ENCODE data around the gene PDCD10. TPM values are rescaled to one million over a fixed set of nuclear protein-coding genes. Genes with fewer than 3 reads are reported as not detected.

The PDCD10 gene
- total and polyA plus RNA-seq, 2 donors: 48.9 to 88.7 TPM

DNA sequence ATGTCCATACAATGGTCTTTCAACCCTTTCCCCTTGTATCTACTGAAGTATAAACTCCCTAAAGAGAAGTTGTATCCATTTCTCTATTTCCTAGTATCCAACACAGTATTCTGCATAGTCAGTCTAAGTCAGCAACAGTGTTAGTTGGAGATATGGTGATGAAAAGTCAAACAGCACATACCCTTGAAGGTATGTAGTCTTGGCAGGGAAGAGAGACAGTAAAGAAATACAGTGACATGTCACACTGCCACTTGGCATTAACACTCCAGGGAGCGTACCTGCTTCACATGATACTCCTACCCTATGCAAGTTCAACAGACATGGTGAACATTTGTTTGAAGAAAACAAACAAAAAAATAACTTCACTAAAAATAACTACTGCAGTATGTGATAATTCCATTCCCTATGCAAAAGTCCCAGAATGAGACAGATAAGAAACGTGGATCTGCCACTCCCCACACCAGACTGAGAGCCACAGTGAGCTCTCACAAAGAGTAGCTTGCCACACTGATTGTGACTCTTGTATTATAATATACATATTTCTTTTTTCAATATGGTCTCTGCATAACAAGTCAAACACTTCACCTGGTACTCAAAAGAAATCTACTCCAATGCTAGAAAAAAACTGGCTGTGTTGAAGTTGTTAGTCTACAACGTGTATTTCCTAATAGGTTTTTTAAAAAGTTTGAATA is 5.9 kb downstream of the PDCD10 start:
- WGBS: 69% methylated on average over 3 of the region's 3 CpGs
- H3K4me1 ChIP-seq (ENCODE audit: insufficient read depth): peaks cover 5% of the 10 kb centered on the region
- no peak overlapping the region for H3K27ac ChIP-seq (ENCODE audit: low read depth)
- no peak for DNase-seq (ENCODE audit: extremely low spot score)
- H3K36me3 ChIP-seq (ENCODE audit: insufficient read depth): no peaks in the 10 kb centered on the region
- H3K4me3 ChIP-seq (ENCODE audit: low read depth, low read length): no peak overlapping the region

DNA sequence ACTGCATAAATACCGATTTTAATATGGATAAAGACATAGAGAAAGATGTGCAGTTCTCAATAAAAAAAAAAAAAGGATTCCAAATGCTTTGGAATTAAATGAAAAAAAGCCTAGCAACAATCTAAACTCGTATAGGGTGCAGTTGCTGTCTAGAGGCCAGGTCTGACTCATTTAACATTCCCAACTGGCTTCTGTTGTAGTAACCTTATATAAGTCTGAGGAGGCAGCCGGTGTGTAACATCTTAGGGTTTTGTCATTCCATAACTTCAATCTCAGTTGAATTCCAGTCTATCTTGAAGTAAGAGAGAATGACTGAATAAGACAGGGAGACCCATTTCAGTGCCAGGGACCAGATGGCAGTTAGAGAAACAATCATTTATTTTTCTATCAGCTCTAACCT is 6.5 kb downstream of the PDCD10 start:
- no peak for DNase-seq (ENCODE audit: extremely low spot score)

DNA sequence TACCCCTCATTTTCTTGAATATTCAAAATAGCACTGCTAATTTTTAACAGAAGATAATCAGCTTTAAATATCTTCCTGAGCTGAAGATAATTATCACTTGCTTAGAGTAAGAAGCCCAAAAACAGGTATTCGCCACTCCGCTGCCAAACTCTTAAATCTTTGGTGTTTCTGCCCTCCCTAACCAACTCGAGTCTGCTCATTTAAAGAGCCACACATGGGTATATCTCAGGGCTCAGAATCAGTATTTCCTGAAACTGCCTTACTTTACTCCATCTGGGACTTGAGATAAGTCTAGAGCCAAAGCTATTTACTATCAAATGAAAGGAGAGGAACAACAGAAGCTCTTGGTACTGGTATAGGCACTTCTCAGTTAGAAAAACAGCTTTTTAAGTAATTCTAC is 10.8 kb downstream of the PDCD10 start:
- Histone ChIP-seq H3K27ac (ENCODE audit: low read depth) (no peak overlapping the region), H3K4me1 (ENCODE audit: insufficient read depth) (peaks cover 1% of the 10 kb centered on the region), H3K36me3 (ENCODE audit: insufficient read depth) (no peaks in the 10 kb centered on the region), H3K4me3 (ENCODE audit: low read depth, low read length) (no peak overlapping the region)
- no peak for DNase-seq (ENCODE audit: extremely low spot score)
- 79% methylated on average over 3 of the region's 3 CpGs for WGBS

More for the DNA sequence above, 6.5 kb downstream of the PDCD10 start:
- Histone ChIP-seq H3K4me1 (ENCODE audit: insufficient read depth) (peaks cover 5% of the 10 kb centered on the region), H3K36me3 (ENCODE audit: insufficient read depth) (no peaks in the 10 kb centered on the region), H3K4me3 (ENCODE audit: low read depth, low read length) (no peak overlapping the region), H3K27ac (ENCODE audit: low read depth) (no peak overlapping the region)
- 52% methylated on average over 3 of the region's 3 CpGs for WGBS

DNA sequence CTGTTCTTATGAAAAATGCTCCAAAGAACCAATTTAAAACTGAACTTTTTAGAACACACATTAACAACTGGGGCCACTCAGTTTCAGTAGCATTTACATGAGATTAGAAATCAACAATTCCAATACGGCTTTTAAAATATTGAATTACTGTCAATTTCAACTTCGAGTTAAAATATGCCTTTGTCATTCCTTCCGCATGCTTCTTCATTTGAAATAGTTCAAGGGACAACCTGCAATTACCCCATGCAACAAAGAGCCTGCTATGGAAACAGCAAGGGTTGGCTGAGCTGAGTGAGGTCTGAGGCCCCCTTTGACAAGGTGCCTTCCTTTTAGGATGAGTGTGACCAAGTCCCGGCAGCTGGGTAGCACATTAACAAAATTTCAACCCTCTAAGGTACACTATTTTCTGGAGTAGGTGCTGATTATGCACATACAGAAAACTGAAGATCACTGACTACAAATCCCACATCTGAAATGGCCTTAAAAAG is 11.6 kb downstream of the PDCD10 start:
- no peak for DNase-seq (ENCODE audit: extremely low spot score)
- H3K4me1 ChIP-seq (ENCODE audit: insufficient read depth): peaks cover 1% of the 10 kb centered on the region
- H3K27ac ChIP-seq (ENCODE audit: low read depth): no peak overlapping the region
- H3K4me3 ChIP-seq (ENCODE audit: low read depth, low read length): no peak overlapping the region
- 92% methylated on average over 4 of the region's 4 CpGs for WGBS
- peaks cover 4% of the 10 kb centered on the region for H3K36me3 ChIP-seq (ENCODE audit: insufficient read depth)

DNA sequence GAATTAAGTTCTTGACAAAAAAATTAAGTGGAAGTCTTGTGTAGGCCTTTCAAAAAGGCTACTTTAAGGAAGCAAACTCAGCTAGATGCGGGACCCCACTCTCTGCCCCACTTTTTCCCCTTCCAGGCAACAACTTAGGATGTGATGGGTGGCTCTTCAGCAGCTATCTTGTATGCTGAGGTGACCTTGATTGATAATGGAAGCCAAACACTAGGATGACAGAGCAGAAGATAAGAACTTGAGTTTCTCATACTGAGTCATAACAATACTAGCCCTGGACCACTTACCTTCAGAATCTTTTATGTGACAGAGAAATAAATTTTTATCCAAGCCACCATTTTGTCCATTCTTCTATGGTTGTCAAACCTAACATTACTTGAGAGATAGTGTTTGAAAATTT is 16.1 kb downstream of the PDCD10 start:
- H3K4me3 ChIP-seq (ENCODE audit: low read depth, low read length): no peak overlapping the region
- H3K27ac ChIP-seq (ENCODE audit: low read depth): no peak overlapping the region
- DNase-seq (ENCODE audit: extremely low spot score): no peak
- 99% methylated on average over 1 of the region's 1 CpG for WGBS
- H3K36me3 ChIP-seq (ENCODE audit: insufficient read depth): peaks cover 4% of the 10 kb centered on the region
- no peaks in the 10 kb centered on the region for H3K4me1 ChIP-seq (ENCODE audit: insufficient read depth)

DNA sequence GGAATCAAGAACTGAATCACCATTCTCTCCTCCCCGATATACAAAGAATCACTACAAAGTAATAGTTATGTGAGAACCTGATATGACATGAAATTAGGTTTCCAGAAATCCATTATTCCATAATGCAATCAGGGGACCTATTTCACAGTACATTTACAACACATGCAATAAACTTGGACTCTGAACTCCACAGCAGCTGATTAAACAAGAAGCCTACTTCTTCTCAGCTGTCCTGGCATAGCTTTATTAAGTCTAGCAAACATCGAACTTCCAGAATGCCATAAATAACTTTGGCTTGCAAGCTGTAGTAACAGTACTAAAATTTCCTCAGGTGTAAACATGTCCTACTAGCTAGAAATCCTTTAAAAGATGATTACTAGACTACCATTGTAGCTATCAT is 17.8 kb downstream of the PDCD10 start:
- no peak overlapping the region for H3K4me3 ChIP-seq (ENCODE audit: low read depth, low read length)
- 87% methylated on average over 2 of the region's 2 CpGs for WGBS
- peaks cover 4% of the 10 kb centered on the region for H3K36me3 ChIP-seq (ENCODE audit: insufficient read depth)
- no peak overlapping the region for H3K27ac ChIP-seq (ENCODE audit: low read depth)
- DNase-seq (ENCODE audit: extremely low spot score): no peak
- H3K4me1 ChIP-seq (ENCODE audit: insufficient read depth): no peaks in the 10 kb centered on the region

DNA sequence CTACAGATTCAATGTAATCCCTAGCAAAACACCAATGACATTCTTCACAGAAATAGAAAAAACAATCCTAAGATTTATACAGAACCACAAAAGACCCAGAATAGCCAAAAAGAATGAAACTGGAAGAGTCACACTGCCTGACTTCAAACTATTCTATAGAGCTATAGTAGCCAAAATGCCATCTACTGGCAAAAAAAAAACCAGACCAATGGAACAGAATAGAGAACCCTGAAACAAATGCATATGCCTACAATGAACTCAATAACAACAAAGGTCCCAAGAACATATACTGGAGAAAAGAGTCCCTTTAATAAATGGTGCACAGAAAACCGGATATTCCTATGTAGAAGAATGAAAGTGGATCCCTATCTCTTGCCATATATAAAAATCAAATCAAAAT is 19.8 kb downstream of the PDCD10 start:
- Histone ChIP-seq H3K36me3 (ENCODE audit: insufficient read depth) (peaks cover 4% of the 10 kb centered on the region), H3K27ac (ENCODE audit: low read depth) (no peak overlapping the region), H3K4me3 (ENCODE audit: low read depth, low read length) (no peak overlapping the region), H3K4me1 (ENCODE audit: insufficient read depth) (no peaks in the 10 kb centered on the region)
- no peak for DNase-seq (ENCODE audit: extremely low spot score)
- 98% methylated on average over 1 of the region's 1 CpG for WGBS

DNA sequence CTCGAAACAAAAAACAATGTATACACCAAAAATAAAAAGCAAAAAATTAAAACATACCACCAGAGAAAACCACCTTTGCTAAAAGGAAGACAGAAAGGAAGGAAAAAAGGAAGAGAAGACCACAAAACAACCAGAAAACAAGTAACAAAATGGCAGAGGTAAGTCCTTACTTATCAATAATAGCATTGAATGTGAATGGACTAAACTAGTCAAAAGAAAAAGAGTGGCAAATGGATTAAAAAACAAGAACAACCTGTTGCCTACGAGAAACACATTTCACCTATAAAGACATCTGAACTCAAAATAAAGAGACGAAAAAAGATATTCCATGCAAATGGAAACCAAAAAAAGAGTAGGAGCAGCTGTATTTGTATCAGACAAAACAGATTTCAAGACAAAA is 22.2 kb downstream of the PDCD10 start:
- Histone ChIP-seq H3K27ac (ENCODE audit: low read depth) (no peak overlapping the region), H3K4me1 (ENCODE audit: insufficient read depth) (no peaks in the 10 kb centered on the region), H3K36me3 (ENCODE audit: insufficient read depth) (no peaks in the 10 kb centered on the region), H3K4me3 (ENCODE audit: low read depth, low read length) (no peak overlapping the region)
- DNase-seq (ENCODE audit: extremely low spot score): no peak
- WGBS: 97% methylated on average over 3 of the region's 3 CpGs

DNA sequence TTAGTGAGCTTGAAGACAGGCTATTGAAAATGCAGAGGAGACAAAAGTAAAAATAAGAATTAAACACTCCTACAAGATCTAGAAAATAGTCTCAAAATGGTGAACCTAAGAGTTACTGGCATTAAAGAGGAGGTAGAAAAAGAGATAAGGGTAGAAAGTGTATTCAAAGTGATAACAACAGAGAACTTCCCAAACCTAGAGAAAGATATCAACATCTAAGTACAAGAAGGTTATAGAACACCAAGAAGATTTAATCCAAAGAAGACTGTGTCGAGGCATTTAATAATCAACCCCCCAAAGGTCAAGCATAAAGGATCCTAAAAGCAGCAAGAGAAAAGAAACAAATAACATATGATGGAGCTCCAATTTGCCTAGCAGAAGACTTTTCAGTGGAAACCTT is 23.3 kb downstream of the PDCD10 start:
- no peak for DNase-seq (ENCODE audit: extremely low spot score)
- Histone ChIP-seq H3K36me3 (ENCODE audit: insufficient read depth) (no peaks in the 10 kb centered on the region), H3K4me1 (ENCODE audit: insufficient read depth) (no peaks in the 10 kb centered on the region), H3K27ac (ENCODE audit: low read depth) (no peak overlapping the region), H3K4me3 (ENCODE audit: low read depth, low read length) (no peak overlapping the region)
- WGBS: 96% methylated on average over 1 of the region's 1 CpG

DNA sequence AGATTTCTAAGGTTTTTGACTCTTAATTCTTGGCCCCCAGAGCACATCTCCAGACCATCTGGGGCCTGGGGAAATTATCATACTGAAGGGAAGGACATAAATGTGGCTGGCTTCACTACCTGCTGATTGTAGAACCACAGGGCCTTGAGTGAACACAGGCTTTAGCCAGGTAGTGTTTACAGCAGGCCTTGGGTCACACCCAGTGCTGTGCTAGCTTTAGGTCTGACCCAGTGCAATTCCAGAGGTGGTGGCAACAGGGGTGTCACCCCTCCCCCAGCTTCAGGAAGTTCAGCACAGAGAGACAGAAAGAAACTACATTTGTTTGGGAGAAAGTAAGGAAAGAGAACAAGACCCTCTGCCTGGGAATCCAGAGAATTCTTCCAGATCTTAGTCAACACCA is 24.1 kb downstream of the PDCD10 start:
- Histone ChIP-seq H3K4me1 (ENCODE audit: insufficient read depth) (no peaks in the 10 kb centered on the region), H3K36me3 (ENCODE audit: insufficient read depth) (no peaks in the 10 kb centered on the region), H3K27ac (ENCODE audit: low read depth) (no peak overlapping the region), H3K4me3 (ENCODE audit: low read depth, low read length) (no peak overlapping the region)
- no peak for DNase-seq (ENCODE audit: extremely low spot score)

DNA sequence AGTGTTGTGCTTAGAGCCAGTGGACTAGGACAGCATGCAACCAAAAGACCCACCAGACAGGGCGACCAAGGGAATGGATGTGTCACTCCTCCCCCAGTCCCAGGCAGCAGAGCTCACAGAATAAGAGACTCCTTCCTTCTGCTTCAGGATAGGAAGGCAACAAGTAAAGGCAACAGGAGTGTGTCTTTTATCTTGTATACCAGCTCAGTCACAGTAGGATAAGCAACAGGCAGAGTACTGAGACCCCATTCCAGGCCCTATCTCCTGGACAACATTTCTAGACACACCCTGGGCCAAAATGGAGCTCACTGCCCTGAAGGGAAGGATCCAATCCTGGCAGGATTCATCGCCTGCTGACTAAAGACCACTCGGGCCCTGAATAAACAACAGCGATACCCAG is 25.0 kb downstream of the PDCD10 start:
- H3K36me3 ChIP-seq (ENCODE audit: insufficient read depth): no peaks in the 10 kb centered on the region
- 74% methylated on average over 4 of the region's 4 CpGs for WGBS
- H3K4me1 ChIP-seq (ENCODE audit: insufficient read depth): no peaks in the 10 kb centered on the region
- no peak overlapping the region for H3K4me3 ChIP-seq (ENCODE audit: low read depth, low read length)
- DNase-seq (ENCODE audit: extremely low spot score): no peak
- no peak overlapping the region for H3K27ac ChIP-seq (ENCODE audit: low read depth)

DNA sequence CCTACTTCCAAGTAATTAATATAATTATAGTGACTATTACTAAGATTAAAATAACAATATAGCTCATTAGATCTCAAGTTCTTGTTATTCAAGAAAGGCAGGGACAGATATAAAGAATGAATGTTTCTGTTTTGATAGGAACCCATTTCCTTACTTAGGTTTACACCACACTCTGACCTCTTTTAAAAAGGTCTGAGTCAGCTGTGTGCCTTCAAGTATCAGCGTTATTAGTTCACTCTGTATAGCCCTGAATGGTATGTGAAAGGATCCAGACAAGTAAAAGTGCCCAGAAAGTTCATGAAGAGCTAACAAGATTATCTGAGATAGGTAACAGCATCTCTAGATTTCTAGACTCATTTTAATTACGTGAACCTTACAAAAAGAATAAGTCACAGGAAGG is 28.9 kb downstream of the PDCD10 start:
- H3K4me1 ChIP-seq (ENCODE audit: insufficient read depth): no peaks in the 10 kb centered on the region
- no peak for DNase-seq (ENCODE audit: extremely low spot score)
- WGBS: 77% methylated on average over 2 of the region's 2 CpGs
- no peaks in the 10 kb centered on the region for H3K36me3 ChIP-seq (ENCODE audit: insufficient read depth)
- no peak overlapping the region for H3K4me3 ChIP-seq (ENCODE audit: low read depth, low read length)
- no peak overlapping the region for H3K27ac ChIP-seq (ENCODE audit: low read depth)

DNA sequence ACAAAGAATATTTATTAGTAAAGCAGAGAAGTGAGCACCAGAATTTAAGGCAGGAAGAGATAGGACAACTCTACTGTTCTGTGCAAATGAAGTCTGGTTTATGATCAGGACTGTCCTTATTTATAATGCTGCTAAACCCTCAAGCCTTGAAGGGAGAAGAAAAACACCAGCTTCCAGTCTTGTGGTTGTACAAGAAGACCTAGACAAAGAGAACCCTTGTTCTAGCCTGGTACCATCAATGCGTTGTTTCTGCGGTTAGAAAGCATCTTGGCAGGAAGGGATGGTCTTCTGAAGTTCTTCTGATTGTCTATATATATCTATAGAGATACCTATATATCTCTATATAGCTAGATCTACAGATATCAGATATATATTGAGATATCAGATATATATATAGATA is 33.8 kb downstream of the PDCD10 start:
- no peak for DNase-seq (ENCODE audit: extremely low spot score)
- Histone ChIP-seq H3K4me3 (ENCODE audit: low read depth, low read length) (no peak overlapping the region), H3K27ac (ENCODE audit: low read depth) (no peak overlapping the region), H3K36me3 (ENCODE audit: insufficient read depth) (peaks cover 4% of the 10 kb centered on the region), H3K4me1 (ENCODE audit: insufficient read depth) (no peaks in the 10 kb centered on the region)
- 93% methylated on average over 2 of the region's 2 CpGs for WGBS

DNA sequence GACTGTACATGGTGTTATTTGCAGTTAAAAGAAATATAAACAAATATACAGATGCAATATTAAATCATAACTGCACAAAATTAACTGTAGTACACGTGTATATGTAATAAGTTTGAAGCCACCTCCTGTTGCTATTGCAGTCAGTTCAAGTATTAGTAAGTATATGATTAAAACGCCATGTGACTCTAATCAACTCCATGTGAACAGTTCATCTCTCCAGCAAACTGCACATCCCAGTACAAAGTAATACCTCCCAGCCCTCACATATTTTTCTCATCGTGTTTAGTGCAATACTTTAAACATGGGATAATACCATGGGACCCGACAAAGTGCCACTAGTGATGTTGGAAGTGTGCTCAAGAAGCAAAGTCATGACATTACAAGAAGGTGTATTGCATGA is 34.6 kb downstream of the PDCD10 start:
- no peaks in the 10 kb centered on the region for H3K4me1 ChIP-seq (ENCODE audit: insufficient read depth)
- WGBS: 87% methylated on average over 4 of the region's 4 CpGs
- H3K36me3 ChIP-seq (ENCODE audit: insufficient read depth): peaks cover 7% of the 10 kb centered on the region
- no peak overlapping the region for H3K27ac ChIP-seq (ENCODE audit: low read depth)
- no peak overlapping the region for H3K4me3 ChIP-seq (ENCODE audit: low read depth, low read length)
- no peak for DNase-seq (ENCODE audit: extremely low spot score)

DNA sequence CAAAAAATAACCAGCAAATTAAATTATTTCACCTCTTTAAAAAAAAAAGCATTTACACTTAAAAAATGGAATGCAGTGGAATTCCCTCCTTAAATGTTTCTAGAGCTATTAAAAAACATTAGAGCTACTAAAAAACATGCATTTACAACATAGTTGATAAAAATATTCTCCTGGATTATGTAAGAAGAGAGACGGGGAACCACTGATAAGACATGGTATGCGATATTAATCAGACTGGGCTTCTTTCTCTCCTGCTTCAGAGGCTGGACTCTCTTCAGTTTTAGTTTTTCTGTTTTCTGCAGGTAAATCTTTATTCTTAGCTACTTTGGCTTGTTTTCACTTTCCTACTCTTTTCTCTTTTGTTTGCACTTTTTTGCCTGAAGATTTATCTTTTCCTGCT is 40.6 kb downstream of the PDCD10 start:
- Histone ChIP-seq H3K4me1 (ENCODE audit: insufficient read depth) (no peaks in the 10 kb centered on the region), H3K36me3 (ENCODE audit: insufficient read depth) (peaks cover 6% of the 10 kb centered on the region), H3K4me3 (ENCODE audit: low read depth, low read length) (no peak overlapping the region), H3K27ac (ENCODE audit: low read depth) (no peak overlapping the region)
- 78% methylated on average over 2 of the region's 2 CpGs for WGBS
- no peak for DNase-seq (ENCODE audit: extremely low spot score)

Data from urinary bladder (tissue), 4 donors.